ENCODE results near the gene CIP2A. TPM values are rescaled to one million over a fixed set of nuclear protein-coding genes. Genes with fewer than 3 reads are reported as not detected.
"Not testable (repeated sequence)": the region's sequence is repeated elsewhere in the genome, so short reads cannot be mapped to it uniquely, and the experiment has no call there.

The CIP2A gene
- total RNA-seq: 10 to 100 TPM; 51.8 to 54.8 TPM

DNA sequence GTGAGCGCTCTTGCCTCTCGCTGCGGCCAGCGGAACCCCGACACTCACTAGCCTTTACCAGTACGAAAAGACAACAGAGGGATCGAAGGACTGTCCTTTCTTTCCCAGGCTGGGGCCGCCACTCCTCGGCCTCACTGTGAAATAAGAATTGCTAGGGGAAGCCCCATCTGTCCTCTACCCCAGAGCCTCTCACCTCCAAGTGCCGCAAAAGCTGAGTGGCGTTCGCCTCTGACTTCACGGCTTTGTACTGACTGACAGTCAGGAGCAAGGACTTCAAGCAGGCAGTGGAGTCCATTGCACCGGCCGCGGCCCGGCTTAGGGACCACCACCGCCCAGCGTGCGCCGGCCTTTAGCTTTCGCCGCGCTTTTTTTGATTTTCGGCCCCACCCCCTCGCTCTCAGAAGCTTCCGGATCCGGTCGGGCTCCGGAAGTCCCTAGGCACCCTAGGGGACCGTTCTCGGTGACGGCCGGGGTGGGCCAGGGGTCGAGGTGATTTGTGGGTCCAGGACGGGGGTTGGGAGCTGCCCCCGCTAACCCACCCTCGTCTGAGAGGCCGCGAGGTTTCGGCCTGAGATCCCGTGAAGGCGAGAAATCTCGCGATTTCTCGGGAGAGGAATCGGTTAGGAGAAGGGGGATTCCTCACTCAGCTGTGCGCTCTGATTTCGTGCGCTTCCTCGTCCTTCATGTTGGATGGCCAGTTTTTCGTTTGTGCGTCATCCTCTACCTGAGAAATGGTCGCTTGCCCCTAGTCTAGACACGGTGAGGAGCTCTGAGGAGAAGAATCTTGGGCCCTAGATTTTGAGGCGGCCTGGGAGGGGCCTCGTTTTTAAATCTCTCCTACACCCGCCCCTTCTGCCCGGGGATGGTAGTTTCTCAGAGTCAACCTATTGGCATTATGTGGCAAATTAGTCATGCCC lies at the start of gene CIP2A, which contains the start of gene DZIP3:
Gene CIP2A, minus strand, starts transcription at position 358 of the 917 bp plus-strand sequence. Its CDS starts 63 bp downstream, at position 295.
Gene DZIP3, plus strand, starts transcription at position 642 of the 917 bp plus-strand sequence. CDS start 15,685 bp downstream, outside the sequence.
- Mint-ChIP-seq H3K9me3 (no peaks in the 10 kb centered on the region), H3K4me3 (peak within 1 kb of the TSS; percentile 100), H3K27me3 (no peaks in the 10 kb centered on the region), H3K36me3 (peaks cover 22% of the 10 kb centered on the region), H3K4me1 (peaks cover 45% of the 10 kb centered on the region), H3K27ac (peak within 1 kb of the TSS; percentile 99)
- peak; percentile 94 for DNase-seq

DNA sequence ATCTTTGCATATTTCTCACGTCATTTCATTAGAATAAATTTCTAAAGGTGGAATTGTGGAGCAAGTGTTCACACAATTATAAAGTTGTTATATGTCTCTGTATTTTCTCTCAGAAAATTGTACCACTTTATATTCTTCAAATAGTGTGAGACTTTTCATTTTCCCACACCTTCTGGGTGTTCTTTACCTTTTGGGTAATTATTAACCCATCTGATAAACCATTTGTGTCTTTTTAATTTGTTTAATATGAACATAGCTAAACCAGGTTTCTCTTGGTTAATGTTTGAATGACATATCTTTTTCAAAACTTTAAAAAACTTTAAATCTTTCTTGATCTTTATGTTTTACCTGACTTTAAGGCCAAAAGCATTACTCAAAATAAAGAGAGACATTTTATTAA lies 40.7 kb upstream of the CIP2A start:
- no peak overlapping the region for H3K4me3 Mint-ChIP-seq
- H3K27ac Mint-ChIP-seq: no peak overlapping the region
- DNase-seq: no peak
- H3K9me3 Mint-ChIP-seq: no peaks in the 10 kb centered on the region
- peaks cover 3% of the 10 kb centered on the region for H3K36me3 Mint-ChIP-seq
- H3K4me1 Mint-ChIP-seq: no peaks in the 10 kb centered on the region
- no peaks in the 10 kb centered on the region for H3K27me3 Mint-ChIP-seq

DNA sequence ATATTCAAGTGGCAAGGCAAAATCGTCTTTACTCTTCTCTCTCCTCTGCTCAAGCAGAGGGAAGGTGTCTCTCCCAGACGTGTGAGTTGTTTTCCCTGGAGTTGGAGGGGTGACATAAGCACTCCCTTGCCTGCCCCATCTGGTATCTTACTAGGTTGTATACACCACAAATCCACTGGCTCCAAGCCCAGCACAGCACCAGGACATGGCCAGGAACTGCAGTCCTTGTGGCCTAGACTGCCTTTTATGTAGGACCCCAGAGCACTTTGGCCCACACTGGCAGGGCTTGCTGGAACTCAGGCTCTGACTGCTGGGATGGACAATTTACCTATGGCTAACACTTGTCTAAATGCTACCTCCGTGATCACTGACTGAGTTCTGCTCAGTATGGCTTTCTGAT lies 34.3 kb upstream of the CIP2A start:
- Mint-ChIP-seq H3K9me3 (peaks cover 3% of the 10 kb centered on the region), H3K4me1 (no peaks in the 10 kb centered on the region), H3K36me3 (peaks cover 13% of the 10 kb centered on the region)

DNA sequence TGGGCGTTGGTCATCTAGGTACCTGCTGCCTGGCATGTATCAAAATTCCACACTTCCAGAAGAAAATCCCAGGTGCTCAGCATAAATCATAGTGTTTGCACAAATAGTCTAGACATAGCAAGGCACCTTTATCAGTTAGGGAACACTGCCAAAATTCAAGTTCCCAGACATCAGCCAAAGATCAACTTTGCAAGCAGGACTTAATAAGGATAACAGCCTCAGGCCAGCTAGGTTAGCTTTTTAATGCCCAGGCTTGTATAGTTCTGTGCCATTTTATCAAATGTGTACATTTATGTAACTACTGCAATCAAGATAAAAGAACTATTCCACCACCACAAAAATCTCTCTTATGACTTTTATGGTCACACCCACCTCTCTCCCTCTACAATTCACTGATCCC lies 31.0 kb upstream of the CIP2A start:
- H3K36me3 Mint-ChIP-seq: peaks cover 15% of the 10 kb centered on the region
- H3K4me3 Mint-ChIP-seq: no peak overlapping the region
- H3K27me3 Mint-ChIP-seq: no peaks in the 10 kb centered on the region
- no peak overlapping the region for H3K27ac Mint-ChIP-seq
- peaks cover 3% of the 10 kb centered on the region for H3K9me3 Mint-ChIP-seq
- no peaks in the 10 kb centered on the region for H3K4me1 Mint-ChIP-seq
- DNase-seq: no peak

More for the DNA sequence above, 34.3 kb upstream of the CIP2A start:
- Mint-ChIP-seq H3K4me3 (no peak overlapping the region), H3K27me3 (no peaks in the 10 kb centered on the region), H3K27ac (no peak overlapping the region)
- DNase-seq: no peak

DNA sequence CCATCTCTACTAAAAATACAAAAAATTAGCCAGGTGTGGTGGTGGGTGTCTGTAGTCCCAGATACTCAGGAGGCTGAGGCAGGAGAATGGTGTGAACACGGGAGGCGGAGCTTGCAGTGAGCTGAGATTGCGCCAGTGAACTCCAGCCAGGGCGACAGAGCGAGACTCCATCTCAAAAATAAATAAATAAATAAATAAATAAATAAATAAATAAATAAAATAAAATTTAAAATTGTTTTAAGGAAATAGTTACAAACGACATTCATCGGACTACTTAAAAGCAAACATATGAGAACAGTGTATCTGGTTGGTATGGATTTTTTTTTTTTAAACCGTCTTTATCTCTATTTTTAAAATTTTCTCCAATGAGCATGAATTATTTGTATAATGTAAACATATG lies 26.9 kb upstream of the CIP2A start:
- not testable (repeated sequence) for H3K9me3 Mint-ChIP-seq, H3K27ac Mint-ChIP-seq, DNase-seq, H3K36me3 Mint-ChIP-seq, H3K4me1 Mint-ChIP-seq, H3K4me3 Mint-ChIP-seq, H3K27me3 Mint-ChIP-seq

DNA sequence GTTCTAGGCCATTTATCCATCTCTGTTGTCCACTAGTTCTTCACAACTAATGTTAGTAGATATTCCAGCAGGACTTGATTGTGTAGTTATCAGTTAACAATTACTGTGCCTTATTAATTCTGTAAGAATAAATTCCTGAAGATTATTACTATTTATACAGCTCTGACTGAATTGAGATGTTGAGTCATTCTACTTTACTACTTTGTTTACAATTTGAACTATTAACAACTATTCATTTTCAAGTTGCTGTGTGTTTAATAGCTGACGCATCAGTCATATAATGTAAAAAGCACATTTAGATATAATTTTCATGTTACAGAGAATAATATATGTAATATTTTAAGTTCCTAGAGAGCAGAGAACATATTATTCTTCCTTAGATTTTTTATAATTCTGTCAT lies 21.4 kb upstream of the CIP2A start:
- H3K27me3 Mint-ChIP-seq: no peaks in the 10 kb centered on the region
- H3K4me3 Mint-ChIP-seq: no peak overlapping the region
- no peak overlapping the region for H3K27ac Mint-ChIP-seq
- DNase-seq: no peak
- no peaks in the 10 kb centered on the region for H3K9me3 Mint-ChIP-seq
- H3K36me3 Mint-ChIP-seq: peaks cover 19% of the 10 kb centered on the region
- H3K4me1 Mint-ChIP-seq: peaks cover 9% of the 10 kb centered on the region

DNA sequence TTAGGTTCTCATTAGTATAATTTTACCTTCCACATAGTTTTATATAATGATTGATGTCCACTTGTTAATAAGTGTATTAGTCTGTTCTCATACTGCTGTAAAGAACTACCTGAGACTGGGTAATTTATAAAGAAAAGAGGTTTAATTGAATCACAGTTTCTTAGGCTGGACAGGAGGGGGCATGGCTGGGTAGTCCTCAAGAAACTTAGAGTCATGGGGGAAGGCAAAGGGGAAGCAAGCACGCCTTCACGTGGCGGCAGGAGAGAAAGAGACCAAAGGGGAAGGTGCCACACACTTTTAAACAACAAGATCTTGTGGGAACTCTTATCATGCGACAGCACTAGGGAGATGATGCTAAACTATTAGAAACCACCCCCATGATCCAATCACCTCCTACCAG lies 19.5 kb upstream of the CIP2A start:
- no peak overlapping the region for H3K27ac Mint-ChIP-seq
- H3K27me3 Mint-ChIP-seq: no peaks in the 10 kb centered on the region
- no peak overlapping the region for H3K4me3 Mint-ChIP-seq
- peaks cover 22% of the 10 kb centered on the region for H3K36me3 Mint-ChIP-seq
- no peaks in the 10 kb centered on the region for H3K9me3 Mint-ChIP-seq
- peaks cover 26% of the 10 kb centered on the region for H3K4me1 Mint-ChIP-seq
- DNase-seq: no peak

DNA sequence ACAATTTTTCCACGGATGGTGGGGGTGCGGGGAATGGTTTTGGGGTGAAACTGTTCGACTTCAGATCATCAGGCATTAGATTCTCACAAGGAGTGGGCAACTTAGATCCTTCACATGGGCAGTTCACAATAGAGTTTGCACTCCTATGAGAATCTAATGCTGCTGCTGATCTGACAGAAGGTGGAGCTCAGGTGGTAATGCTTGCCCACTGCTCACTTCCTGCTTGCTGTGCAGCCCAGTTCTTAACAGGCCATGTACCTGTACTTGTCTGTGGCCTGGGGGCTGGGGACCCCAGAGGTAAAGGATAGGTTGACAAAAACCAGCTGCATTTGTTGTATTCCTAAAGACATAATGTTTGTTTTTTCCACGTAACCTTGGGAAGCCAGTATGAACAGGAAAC lies 16.3 kb upstream of the CIP2A start:
- DNase-seq: no peak
- H3K4me1 Mint-ChIP-seq: peaks cover 52% of the 10 kb centered on the region
- no peaks in the 10 kb centered on the region for H3K27me3 Mint-ChIP-seq
- H3K27ac Mint-ChIP-seq: peak overlapping the region; percentile 67
- H3K4me3 Mint-ChIP-seq: no peak overlapping the region
- H3K9me3 Mint-ChIP-seq: peaks cover 8% of the 10 kb centered on the region
- peaks cover 34% of the 10 kb centered on the region for H3K36me3 Mint-ChIP-seq

DNA sequence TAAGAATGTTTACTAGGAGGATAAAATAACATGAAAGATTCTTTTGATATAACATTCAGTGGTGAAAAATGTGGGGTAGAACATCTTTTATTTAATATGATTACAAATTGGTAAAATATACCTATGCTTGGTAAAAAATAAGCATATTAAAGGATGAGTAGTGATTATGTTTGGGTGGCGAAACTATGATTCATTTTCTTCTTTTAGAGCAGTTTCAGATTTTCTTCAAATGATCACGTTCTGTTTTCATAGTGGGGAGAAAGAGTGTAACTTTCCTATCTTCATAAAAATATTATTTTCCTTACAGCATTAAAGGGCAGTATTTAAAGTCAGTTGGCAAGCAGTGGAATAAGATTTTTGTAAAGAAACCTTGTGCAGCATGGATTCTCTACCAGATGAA lies 15.8 kb upstream of the CIP2A start:
- peaks cover 8% of the 10 kb centered on the region for H3K9me3 Mint-ChIP-seq
- H3K4me3 Mint-ChIP-seq: no peak overlapping the region
- peaks cover 32% of the 10 kb centered on the region for H3K36me3 Mint-ChIP-seq
- no peak for DNase-seq
- peak overlapping the region; percentile 67 for H3K27ac Mint-ChIP-seq
- H3K4me1 Mint-ChIP-seq: peaks cover 53% of the 10 kb centered on the region
- no peaks in the 10 kb centered on the region for H3K27me3 Mint-ChIP-seq

DNA sequence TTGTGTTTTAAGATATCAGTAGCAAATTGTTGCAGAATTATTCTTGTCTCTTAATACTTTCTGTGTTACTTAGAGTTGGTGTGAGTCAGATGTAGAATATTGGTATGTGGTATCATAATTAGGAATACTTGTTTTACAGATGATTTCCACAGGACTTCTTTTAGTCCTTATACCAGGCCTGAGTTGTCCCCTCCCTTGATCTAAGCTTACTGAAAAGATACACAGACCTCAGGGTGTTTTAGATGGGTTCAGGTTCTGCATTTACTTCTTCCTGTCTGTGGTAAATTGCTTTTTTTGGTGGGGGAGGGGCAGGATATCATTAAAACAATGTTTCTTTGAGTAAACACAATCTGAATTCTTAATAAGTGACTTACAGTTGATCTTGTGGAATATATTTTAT lies 14.5 kb upstream of the CIP2A start:
- H3K4me1 Mint-ChIP-seq: peaks cover 56% of the 10 kb centered on the region
- no peaks in the 10 kb centered on the region for H3K27me3 Mint-ChIP-seq
- H3K4me3 Mint-ChIP-seq: peak overlapping the region; percentile 29
- no peak for DNase-seq
- H3K36me3 Mint-ChIP-seq: peaks cover 31% of the 10 kb centered on the region
- peak overlapping the region; percentile 70 for H3K27ac Mint-ChIP-seq
- H3K9me3 Mint-ChIP-seq: peaks cover 8% of the 10 kb centered on the region

DNA sequence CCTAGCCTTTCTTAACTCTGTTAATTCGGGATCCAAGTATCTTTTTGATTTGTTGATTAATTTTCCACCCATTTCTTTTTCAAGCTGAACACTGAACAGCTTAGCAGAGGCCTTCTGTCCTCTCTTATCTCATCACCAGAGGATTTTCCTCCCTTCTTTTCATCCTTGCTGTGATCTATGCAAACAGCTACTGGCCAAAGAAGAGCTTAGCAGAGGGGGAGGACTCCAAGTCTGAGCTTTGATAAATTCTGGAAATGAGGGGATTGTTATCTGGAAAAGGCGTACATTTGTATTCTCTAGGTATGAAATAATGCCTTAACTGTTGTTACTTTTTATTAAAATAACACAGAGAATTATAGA lies 13.7 kb upstream of the CIP2A start:
- peaks cover 56% of the 10 kb centered on the region for H3K4me1 Mint-ChIP-seq
- no peak for DNase-seq
- peaks cover 29% of the 10 kb centered on the region for H3K36me3 Mint-ChIP-seq
- no peaks in the 10 kb centered on the region for H3K27me3 Mint-ChIP-seq
- peak overlapping the region; percentile 70 for H3K27ac Mint-ChIP-seq
- peaks cover 8% of the 10 kb centered on the region for H3K9me3 Mint-ChIP-seq
- peak overlapping the region; percentile 46 for H3K4me3 Mint-ChIP-seq

DNA sequence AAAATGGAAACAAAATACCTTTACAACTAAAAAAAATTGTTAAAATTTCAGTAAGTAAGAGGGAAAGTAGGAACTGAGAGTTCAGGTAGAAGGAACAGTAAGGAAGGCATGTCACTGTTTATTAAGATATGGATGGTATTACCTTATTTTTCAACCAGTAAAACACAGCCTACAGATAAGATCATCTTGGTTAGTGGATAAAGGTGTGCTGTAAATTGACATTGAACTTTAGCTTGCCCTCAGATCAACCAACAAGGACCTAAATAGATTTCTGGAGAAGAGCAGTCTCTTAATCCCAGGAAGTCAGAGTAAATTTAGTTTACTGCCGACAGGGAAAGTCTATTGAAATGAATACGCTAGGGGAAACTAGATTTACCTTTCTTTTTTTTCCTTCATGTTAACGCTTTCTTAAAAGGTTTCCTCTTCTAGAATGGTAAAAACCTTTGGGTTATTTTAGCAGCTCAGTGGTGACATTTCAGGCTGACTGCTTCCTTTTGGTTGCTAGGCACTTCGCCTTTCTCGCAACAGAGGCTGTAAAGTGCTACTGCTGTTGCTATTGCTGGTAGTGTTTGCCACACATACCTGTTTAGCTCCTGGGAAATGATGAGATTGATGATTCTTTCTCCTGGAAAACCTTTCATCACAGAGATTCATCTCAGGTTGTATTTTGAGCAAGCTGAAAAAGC lies 13.2 kb upstream of the CIP2A start:
- DNase-seq: peak; percentile 11
- Mint-ChIP-seq H3K4me1 (peaks cover 56% of the 10 kb centered on the region), H3K27me3 (no peaks in the 10 kb centered on the region), H3K4me3 (peak overlapping the region; percentile 46), H3K27ac (peak overlapping the region; percentile 70), H3K36me3 (peaks cover 26% of the 10 kb centered on the region), H3K9me3 (peaks cover 8% of the 10 kb centered on the region)

DNA sequence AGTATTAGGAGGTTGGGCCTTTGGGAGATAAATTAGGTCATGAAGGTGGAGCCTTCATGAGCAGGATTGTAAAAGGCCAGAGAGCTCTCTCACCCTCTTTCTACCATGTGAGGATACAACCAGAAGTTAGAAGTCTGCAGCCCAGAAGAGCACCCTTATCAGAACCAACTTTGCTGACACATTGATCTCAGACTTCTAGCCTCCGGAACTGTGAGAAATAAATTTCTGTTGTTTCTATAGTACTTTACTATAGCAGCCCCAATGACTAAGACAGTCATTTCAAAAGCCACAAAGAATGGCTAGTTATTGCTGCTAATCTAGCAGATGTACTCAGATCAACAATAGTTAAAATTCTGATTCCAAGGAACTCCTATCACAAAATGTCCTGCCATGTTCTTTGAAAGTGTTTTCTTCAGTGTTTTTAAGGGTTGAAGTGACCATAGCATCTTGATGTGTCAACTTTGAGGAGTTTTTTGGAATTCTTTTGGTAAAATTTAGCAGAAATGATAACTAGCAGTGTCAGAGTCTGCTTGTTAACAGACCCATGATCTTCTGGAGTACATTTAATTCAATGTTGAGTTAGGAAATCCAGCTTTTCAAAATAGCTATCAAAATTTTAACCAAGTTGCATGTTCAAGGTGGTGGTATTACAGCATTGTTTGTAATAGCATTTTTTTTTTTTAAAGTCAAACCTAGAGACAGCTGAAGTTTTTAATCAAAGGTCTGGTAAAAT lies 10.6 kb upstream of the CIP2A start:
- no peak overlapping the region for H3K4me3 Mint-ChIP-seq
- H3K27ac Mint-ChIP-seq: no peak overlapping the region
- peaks cover 50% of the 10 kb centered on the region for H3K4me1 Mint-ChIP-seq
- H3K9me3 Mint-ChIP-seq: peaks cover 8% of the 10 kb centered on the region
- H3K27me3 Mint-ChIP-seq: no peaks in the 10 kb centered on the region
- no peak for DNase-seq
- H3K36me3 Mint-ChIP-seq: peaks cover 14% of the 10 kb centered on the region

DNA sequence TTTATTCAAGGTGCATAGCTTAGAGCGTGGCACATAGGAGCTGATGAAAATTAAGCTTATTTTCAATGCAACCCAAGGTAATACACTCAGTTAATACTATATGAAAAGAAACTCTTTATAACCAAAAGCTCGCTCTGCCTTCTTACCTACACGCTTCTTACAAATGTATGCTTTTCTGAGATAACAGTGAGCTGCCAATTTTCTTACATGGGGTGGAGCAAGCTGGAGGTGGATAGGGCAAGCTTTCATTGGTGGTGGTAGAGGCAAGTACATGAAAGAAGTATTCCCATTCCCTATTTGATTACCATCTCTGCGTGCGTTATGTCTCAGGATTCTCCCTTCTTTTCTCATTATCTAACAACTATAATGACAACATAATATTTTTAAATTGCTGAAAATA lies 9.1 kb upstream of the CIP2A start:
- H3K4me1 Mint-ChIP-seq: peaks cover 37% of the 10 kb centered on the region
- H3K27me3 Mint-ChIP-seq: no peaks in the 10 kb centered on the region
- H3K36me3 Mint-ChIP-seq: peaks cover 14% of the 10 kb centered on the region

DNA sequence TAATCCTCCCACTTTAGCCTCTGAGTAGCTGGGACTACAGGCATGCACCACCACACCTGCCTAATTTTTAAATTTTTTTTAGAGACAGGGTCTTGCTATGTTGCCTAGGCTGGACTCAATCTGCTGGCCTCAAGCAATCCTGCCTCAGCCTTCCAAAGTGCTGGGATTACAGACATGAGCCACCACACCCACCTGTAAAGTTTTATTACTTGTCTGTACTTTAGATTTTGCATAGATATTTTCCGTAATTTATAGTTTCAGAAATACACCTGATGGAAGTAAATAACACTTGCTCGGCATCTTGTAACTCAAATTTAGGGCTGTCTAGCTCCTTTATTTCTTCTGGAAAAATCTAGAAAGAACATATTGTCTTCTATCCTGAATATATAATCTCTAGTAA lies 6.1 kb upstream of the CIP2A start:
- H3K27me3 Mint-ChIP-seq: no peaks in the 10 kb centered on the region
- peaks cover 31% of the 10 kb centered on the region for H3K4me1 Mint-ChIP-seq
- H3K27ac Mint-ChIP-seq: no peak overlapping the region
- no peaks in the 10 kb centered on the region for H3K9me3 Mint-ChIP-seq
- no peak for DNase-seq
- no peak overlapping the region for H3K4me3 Mint-ChIP-seq
- H3K36me3 Mint-ChIP-seq: peaks cover 4% of the 10 kb centered on the region

More for the DNA sequence above, 9.1 kb upstream of the CIP2A start:
- Mint-ChIP-seq H3K4me3 (no peak overlapping the region), H3K27ac (no peak overlapping the region), H3K9me3 (peaks cover 8% of the 10 kb centered on the region)
- no peak for DNase-seq
